Measurements from ENCODE around the gene BTLA.

BTLA gene

GRCh38 chr3:112460519-112461195 is 38.6 kb downstream of the BTLA start:
- TF ChIP-seq FOXM1 (IDR thresholded peaks at IDR 0.05; ENCODE audit: borderline replicate concordance, low read depth): no peak
- no peak for TF ChIP-seq CREB1 (IDR thresholded peaks at IDR 0.05; ENCODE audit: low read depth)
- TF ChIP-seq EGR1 (IDR thresholded peaks at IDR 0.05): no peak
- TF ChIP-seq, protein P1, sequence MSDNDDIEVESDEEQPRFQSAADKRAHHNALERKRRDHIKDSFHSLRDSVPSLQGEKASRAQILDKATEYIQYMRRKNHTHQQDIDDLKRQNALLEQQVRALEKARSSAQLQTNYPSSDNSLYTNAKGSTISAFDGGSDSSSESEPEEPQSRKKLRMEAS (IDR thresholded peaks at IDR 0.05): no peak
- TF ChIP-seq TCF12 (IDR thresholded peaks at IDR 0.05; ENCODE audit: low read depth): no peak
- TF ChIP-seq, protein P2, sequence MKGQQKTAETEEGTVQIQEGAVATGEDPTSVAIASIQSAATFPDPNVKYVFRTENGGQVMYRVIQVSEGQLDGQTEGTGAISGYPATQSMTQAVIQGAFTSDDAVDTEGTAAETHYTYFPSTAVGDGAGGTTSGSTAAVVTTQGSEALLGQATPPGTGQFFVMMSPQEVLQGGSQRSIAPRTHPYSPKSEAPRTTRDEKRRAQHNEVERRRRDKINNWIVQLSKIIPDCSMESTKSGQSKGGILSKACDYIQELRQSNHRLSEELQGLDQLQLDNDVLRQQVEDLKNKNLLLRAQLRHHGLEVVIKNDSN (IDR thresholded peaks at IDR 0.05): no peak
- TF ChIP-seq NFIC (IDR thresholded peaks at IDR 0.05): no peak
- TF ChIP-seq, protein P3, sequence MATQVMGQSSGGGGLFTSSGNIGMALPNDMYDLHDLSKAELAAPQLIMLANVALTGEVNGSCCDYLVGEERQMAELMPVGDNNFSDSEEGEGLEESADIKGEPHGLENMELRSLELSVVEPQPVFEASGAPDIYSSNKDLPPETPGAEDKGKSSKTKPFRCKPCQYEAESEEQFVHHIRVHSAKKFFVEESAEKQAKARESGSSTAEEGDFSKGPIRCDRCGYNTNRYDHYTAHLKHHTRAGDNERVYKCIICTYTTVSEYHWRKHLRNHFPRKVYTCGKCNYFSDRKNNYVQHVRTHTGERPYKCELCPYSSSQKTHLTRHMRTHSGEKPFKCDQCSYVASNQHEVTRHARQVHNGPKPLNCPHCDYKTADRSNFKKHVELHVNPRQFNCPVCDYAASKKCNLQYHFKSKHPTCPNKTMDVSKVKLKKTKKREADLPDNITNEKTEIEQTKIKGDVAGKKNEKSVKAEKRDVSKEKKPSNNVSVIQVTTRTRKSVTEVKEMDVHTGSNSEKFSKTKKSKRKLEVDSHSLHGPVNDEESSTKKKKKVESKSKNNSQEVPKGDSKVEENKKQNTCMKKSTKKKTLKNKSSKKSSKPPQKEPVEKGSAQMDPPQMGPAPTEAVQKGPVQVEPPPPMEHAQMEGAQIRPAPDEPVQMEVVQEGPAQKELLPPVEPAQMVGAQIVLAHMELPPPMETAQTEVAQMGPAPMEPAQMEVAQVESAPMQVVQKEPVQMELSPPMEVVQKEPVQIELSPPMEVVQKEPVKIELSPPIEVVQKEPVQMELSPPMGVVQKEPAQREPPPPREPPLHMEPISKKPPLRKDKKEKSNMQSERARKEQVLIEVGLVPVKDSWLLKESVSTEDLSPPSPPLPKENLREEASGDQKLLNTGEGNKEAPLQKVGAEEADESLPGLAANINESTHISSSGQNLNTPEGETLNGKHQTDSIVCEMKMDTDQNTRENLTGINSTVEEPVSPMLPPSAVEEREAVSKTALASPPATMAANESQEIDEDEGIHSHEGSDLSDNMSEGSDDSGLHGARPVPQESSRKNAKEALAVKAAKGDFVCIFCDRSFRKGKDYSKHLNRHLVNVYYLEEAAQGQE (IDR thresholded peaks at IDR 0.05; ENCODE audit: low read depth): no peak
- no peak for TF ChIP-seq ZBTB7A (IDR thresholded peaks at IDR 0.05; ENCODE audit: low read depth)
- no peak for TF ChIP-seq CEBPB (IDR thresholded peaks at IDR 0.05)
- TF ChIP-seq RAD21 (IDR thresholded peaks at IDR 0.05; ENCODE audit: low read depth): no peak
- no peak for TF ChIP-seq TEAD4 (IDR thresholded peaks at IDR 0.05)
- TF ChIP-seq TAF1 (IDR thresholded peaks at IDR 0.05; ENCODE audit: low read depth): no peak
- no peak for TF ChIP-seq YY1 (IDR thresholded peaks at IDR 0.05; ENCODE audit: low read depth)
- TF ChIP-seq EP300 (IDR thresholded peaks at IDR 0.05; ENCODE audit: borderline replicate concordance): no peak

DNA sequence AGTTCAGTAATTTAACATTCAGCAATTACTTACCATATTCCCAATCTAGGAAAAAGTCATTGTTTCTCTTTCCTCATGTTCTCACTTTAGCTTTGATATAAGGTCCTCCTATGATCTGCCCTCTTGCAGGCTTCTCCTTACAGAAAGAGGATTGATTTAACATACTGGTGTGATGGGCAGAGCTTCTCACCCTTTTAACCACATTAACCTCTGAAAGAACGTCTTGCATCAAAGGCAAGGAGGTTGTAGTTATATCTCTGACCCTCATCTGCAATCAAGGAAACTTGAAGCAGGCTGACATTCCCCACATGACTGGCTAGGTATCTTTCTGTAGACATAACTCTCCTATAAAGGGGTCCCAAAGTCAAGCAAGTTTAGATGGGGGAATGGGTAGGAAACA is 39.5 kb downstream of the BTLA start:
- TF ChIP-seq, protein P3 (IDR thresholded peaks at IDR 0.05; ENCODE audit: low read depth): no peak
- TF ChIP-seq, protein P1 (IDR thresholded peaks at IDR 0.05): no peak
- TF ChIP-seq NFIC (IDR thresholded peaks at IDR 0.05) (no peak), TAF1 (IDR thresholded peaks at IDR 0.05; ENCODE audit: low read depth) (no peak), FOXM1 (IDR thresholded peaks at IDR 0.05; ENCODE audit: borderline replicate concordance, low read depth) (no peak), RAD21 (IDR thresholded peaks at IDR 0.05; ENCODE audit: low read depth) (no peak), TCF12 (IDR thresholded peaks at IDR 0.05; ENCODE audit: low read depth) (no peak), YY1 (IDR thresholded peaks at IDR 0.05; ENCODE audit: low read depth) (no peak), CREB1 (IDR thresholded peaks at IDR 0.05; ENCODE audit: low read depth) (no peak), CEBPB (IDR thresholded peaks at IDR 0.05) (no peak)
- TF ChIP-seq, protein P2 (IDR thresholded peaks at IDR 0.05): no peak

GRCh38 chr3:112456147-112456546 is 43.1 kb downstream of the BTLA start:
- TF ChIP-seq EP300 (IDR thresholded peaks at IDR 0.05; ENCODE audit: borderline replicate concordance) (no peak), ZBTB7A (IDR thresholded peaks at IDR 0.05; ENCODE audit: low read depth) (no peak), TEAD4 (IDR thresholded peaks at IDR 0.05) (no peak), CEBPB (IDR thresholded peaks at IDR 0.05) (no peak), TCF12 (IDR thresholded peaks at IDR 0.05; ENCODE audit: low read depth) (no peak), FOXM1 (IDR thresholded peaks at IDR 0.05; ENCODE audit: borderline replicate concordance, low read depth) (no peak), TAF1 (IDR thresholded peaks at IDR 0.05; ENCODE audit: low read depth) (no peak), NFIC (IDR thresholded peaks at IDR 0.05) (no peak), EGR1 (IDR thresholded peaks at IDR 0.05) (no peak), CREB1 (IDR thresholded peaks at IDR 0.05; ENCODE audit: low read depth) (no peak), YY1 (IDR thresholded peaks at IDR 0.05; ENCODE audit: low read depth) (no peak), RAD21 (IDR thresholded peaks at IDR 0.05; ENCODE audit: low read depth) (no peak)
- TF ChIP-seq, protein P3 (IDR thresholded peaks at IDR 0.05; ENCODE audit: low read depth): no peak
- TF ChIP-seq, protein P1 (IDR thresholded peaks at IDR 0.05): no peak
- TF ChIP-seq, protein P2 (IDR thresholded peaks at IDR 0.05): no peak

Measured in Ishikawa (cell line).